Testis (tissue), 2 donors: ENCODE data around the gene ANTKMT.

Experiments used
- POLR2A ChIP-seq: fragments of 450-650 bp; IDR thresholded peaks from one replicate; pipeline ENCODE4 v1.6.1; 2017; ENCODE audit warnings: antibody characterized with exemption, mild to moderate bottlenecking, moderate library complexity
- TF ChIP-seq, protein P1 (sequence below), 3 experiments: fragments of 450-650 bp in 2 of 3; fragments of 200-600 bp in 1 of 3; sonication (generic) in 1 of 3; IDR thresholded peaks; one replicate each; pipeline ENCODE4 v1.5.1; 2016 to 2019; ENCODE audit warnings: antibody characterized with exemption in 3 of 3, mild to moderate bottlenecking in 2 of 3, moderate library complexity in 1 of 3

DNA sequence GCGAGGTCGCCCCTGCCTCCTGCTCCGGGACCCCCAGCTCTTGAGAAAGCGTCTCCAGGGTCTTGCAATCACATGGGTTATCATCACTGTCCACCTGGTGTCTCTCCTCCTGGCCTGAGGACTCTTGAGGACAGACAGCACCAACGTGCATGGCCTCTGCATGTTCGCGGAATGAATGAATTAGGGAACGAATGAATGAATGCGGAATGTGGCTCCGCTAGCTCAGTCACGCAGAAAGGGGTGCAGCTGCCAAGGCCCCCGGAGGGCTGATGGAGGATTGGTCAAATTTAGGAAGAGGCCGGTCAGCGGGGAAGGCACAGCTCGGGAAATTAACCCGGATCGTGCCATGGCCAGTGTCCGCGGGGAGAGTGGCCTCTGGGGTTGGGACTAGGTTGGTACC is 18.6 kb upstream of the ANTKMT start:
- TF ChIP-seq, protein P1, sequence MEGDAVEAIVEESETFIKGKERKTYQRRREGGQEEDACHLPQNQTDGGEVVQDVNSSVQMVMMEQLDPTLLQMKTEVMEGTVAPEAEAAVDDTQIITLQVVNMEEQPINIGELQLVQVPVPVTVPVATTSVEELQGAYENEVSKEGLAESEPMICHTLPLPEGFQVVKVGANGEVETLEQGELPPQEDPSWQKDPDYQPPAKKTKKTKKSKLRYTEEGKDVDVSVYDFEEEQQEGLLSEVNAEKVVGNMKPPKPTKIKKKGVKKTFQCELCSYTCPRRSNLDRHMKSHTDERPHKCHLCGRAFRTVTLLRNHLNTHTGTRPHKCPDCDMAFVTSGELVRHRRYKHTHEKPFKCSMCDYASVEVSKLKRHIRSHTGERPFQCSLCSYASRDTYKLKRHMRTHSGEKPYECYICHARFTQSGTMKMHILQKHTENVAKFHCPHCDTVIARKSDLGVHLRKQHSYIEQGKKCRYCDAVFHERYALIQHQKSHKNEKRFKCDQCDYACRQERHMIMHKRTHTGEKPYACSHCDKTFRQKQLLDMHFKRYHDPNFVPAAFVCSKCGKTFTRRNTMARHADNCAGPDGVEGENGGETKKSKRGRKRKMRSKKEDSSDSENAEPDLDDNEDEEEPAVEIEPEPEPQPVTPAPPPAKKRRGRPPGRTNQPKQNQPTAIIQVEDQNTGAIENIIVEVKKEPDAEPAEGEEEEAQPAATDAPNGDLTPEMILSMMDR (IDR thresholded peaks at IDR 0.05), result no peak
- no peak for TF ChIP-seq POLR2A
